Measurements from ENCODE around the gene TAP2.

The TAP2 gene

GRCh38 chr6:32816746-32817204 lies 21.8 kb downstream of the TAP2 start, which contains the start of gene HLA-DOB:
Gene HLA-DOB (minus strand): TSS chr6:32817002. CDS start chr6:32816951, 51 bp downstream.
- TF ChIP-seq EZH2 (IDR thresholded peaks at IDR 0.05; ENCODE audit: borderline replicate concordance, low read length), result no peak
- TF ChIP-seq CTCF (IDR thresholded peaks at IDR 0.05; ENCODE audit: low read length), result no peak
- H4K20me1 ChIP-seq (ENCODE audit: insufficient read depth, low read length), result no peaks in the 10 kb centered on the region
- H3K9me2 ChIP-seq (ENCODE audit: low read depth, low read length), result no peaks in the 10 kb centered on the region
- H3F3A ChIP-seq (ENCODE audit: insufficient read depth, low read length), result no peaks in the 10 kb centered on the region
- peaks cover 8% of the 10 kb centered on the region; the same call in 1 of the 2 replicates for H3K36me3 ChIP-seq (ENCODE audit: insufficient read depth, low read length)
- H3K27ac ChIP-seq (ENCODE audit: low read depth, low read length, poor library complexity, severe bottlenecking), result peak within 1 kb of the TSS; percentile 95
- peak within 1 kb of the TSS; percentile 50 for H3K9ac ChIP-seq (ENCODE audit: low read length)
- H3K4me1 ChIP-seq (ENCODE audit: insufficient read depth, low read length, severe bottlenecking), result peaks cover 72% of the 10 kb centered on the region
- no peaks in the 10 kb centered on the region for H3K79me2 ChIP-seq (ENCODE audit: insufficient read depth, low read length)
- no peaks in the 10 kb centered on the region for H3K9me3 ChIP-seq (ENCODE audit: low read length)
- H2AFZ ChIP-seq (ENCODE audit: low read length), result no peak within 1 kb of the TSS
- H3K4me2 ChIP-seq (ENCODE audit: low read length), result peak within 1 kb of the TSS; percentile 60
- H3K4me3 ChIP-seq (ENCODE audit: low read depth, low read length, poor library complexity, severe bottlenecking), result peak within 1 kb of the TSS; percentile 37
- no peaks in the 10 kb centered on the region for H3K27me3 ChIP-seq (ENCODE audit: insufficient read depth, low read length)

GRCh38 chr6:32815996-32816395 lies 22.5 kb downstream of the TAP2 start:
- Histone ChIP-seq H3K4me2 (ENCODE audit: low read length) (peak overlapping the region; percentile 60), H3K9me2 (ENCODE audit: low read depth, low read length) (no peaks in the 10 kb centered on the region), H3K4me3 (ENCODE audit: low read depth, low read length, poor library complexity, severe bottlenecking) (peak overlapping the region; percentile 37), H3K27ac (ENCODE audit: low read depth, low read length, poor library complexity, severe bottlenecking) (peak overlapping the region; percentile 95), H2AFZ (ENCODE audit: low read length) (no peak overlapping the region), H3K9me3 (ENCODE audit: low read length) (no peaks in the 10 kb centered on the region), H3F3A (ENCODE audit: insufficient read depth, low read length) (no peaks in the 10 kb centered on the region), H3K4me1 (ENCODE audit: insufficient read depth, low read length, severe bottlenecking) (peaks cover 64% of the 10 kb centered on the region), H3K27me3 (ENCODE audit: insufficient read depth, low read length) (no peaks in the 10 kb centered on the region), H3K9ac (ENCODE audit: low read length) (peak overlapping the region; percentile 50), H3K36me3 (ENCODE audit: insufficient read depth, low read length) (peaks cover 8% of the 10 kb centered on the region; the same call in 1 of the 2 replicates), H3K79me2 (ENCODE audit: insufficient read depth, low read length) (no peaks in the 10 kb centered on the region), H4K20me1 (ENCODE audit: insufficient read depth, low read length) (no peaks in the 10 kb centered on the region)
- TF ChIP-seq CTCF (IDR thresholded peaks at IDR 0.05; ENCODE audit: low read length) (no peak), EZH2 (IDR thresholded peaks at IDR 0.05; ENCODE audit: borderline replicate concordance, low read length) (no peak)

- H3K4me3 ChIP-seq (ENCODE audit: low read depth, low read length, poor library complexity, severe bottlenecking), result peak overlapping the region; percentile 37
- peak overlapping the region; percentile 95 for H3K27ac ChIP-seq (ENCODE audit: low read depth, low read length, poor library complexity, severe bottlenecking)
- H2AFZ ChIP-seq (ENCODE audit: low read length), result 0 out of 2 replicates have a peak overlapping the region, but pooled peaks have one; percentile 21
- H3K9ac ChIP-seq (ENCODE audit: low read length), result peak overlapping the region; percentile 50
- peak overlapping the region; percentile 60 for H3K4me2 ChIP-seq (ENCODE audit: low read length)
- H3K4me1 ChIP-seq (ENCODE audit: insufficient read depth, low read length, severe bottlenecking), result peaks cover 57% of the 10 kb centered on the region
- TF ChIP-seq EZH2 (IDR thresholded peaks at IDR 0.05; ENCODE audit: borderline replicate concordance, low read length) (no peak), CTCF (IDR thresholded peaks at IDR 0.05; ENCODE audit: low read length) (no peak)
- no peaks in the 10 kb centered on the region for H3K27me3 ChIP-seq (ENCODE audit: insufficient read depth, low read length)
- peaks cover 8% of the 10 kb centered on the region; the same call in 1 of the 2 replicates for H3K36me3 ChIP-seq (ENCODE audit: insufficient read depth, low read length)
- no peaks in the 10 kb centered on the region for H3F3A ChIP-seq (ENCODE audit: insufficient read depth, low read length)
- H3K9me3 ChIP-seq (ENCODE audit: low read length), result no peaks in the 10 kb centered on the region
- H3K9me2 ChIP-seq (ENCODE audit: low read depth, low read length), result no peaks in the 10 kb centered on the region
- H4K20me1 ChIP-seq (ENCODE audit: insufficient read depth, low read length), result no peaks in the 10 kb centered on the region
- H3K79me2 ChIP-seq (ENCODE audit: insufficient read depth, low read length), result no peaks in the 10 kb centered on the region
Observed at GRCh38 chr6:32815115-32815514, 23.4 kb downstream of the TAP2 start.

All from OCI-LY1 (cell line).